A549 (cell line): ENCODE data around the gene UCKL1. TPM values are rescaled to one million over a fixed set of nuclear protein-coding genes. Genes with fewer than 3 reads are reported as not detected.

ENCODE experiments used
- ATAC-seq, 2 experiments: fragments of 200-7000 bp in 1 of 2; fragments of >200 bp in 1 of 2; cut with Nextera tagmentation in 1 of 2; cut with Tn5 transposase in 1 of 2; 3 replicates each; pipeline versions ENCODE4 v1.8.0 to v1.9.1; 2018 to 2020; ENCODE audit warnings: mild to moderate bottlenecking in 1 of 2, moderate library complexity in 1 of 2
- CTCF ChIA-PET: fragments of 300-600 bp; sonication (Branson Sonifier 250); formaldehyde crosslinking; extraction: SDS; loops from one replicate; lab custom pipeline; 2021; ENCODE audit warnings: antibody characterized with exemption, inconsistent platforms; lab: Yijun Ruan, JAX
- POLR2A ChIA-PET: fragments of 350-600 bp; formaldehyde crosslinking; extraction: SDS; loops from one replicate; lab custom pipeline; 2021; ENCODE audit warnings: antibody characterized with exemption, inconsistent platforms; lab: Yijun Ruan, JAX
- DNase-seq, 2 experiments: peaks; one replicate each; pipeline versions ENCODE4 v3.0.0 to v3.0.0-alpha.2; 2011 to 2016; ENCODE audit warnings: low read depth in 1 of 2, low spot score in 1 of 2
- FAIRE-seq: peaks from 2 replicates; lab custom pipeline; 2011; peaks lifted over from hg19 to GRCh38; lab: Jason Lieb, UNC
- H3K27ac ChIP-seq, 2 experiments: fragments of >200 bp; sonication (Bioruptor Twin); formaldehyde crosslinking; 3 replicates each; pipeline ENCODE4 v1.5.1; 2016 to 2017
- H3K4me1 ChIP-seq: fragments of >200 bp; sonication (Bioruptor Twin); formaldehyde crosslinking; 3 replicates; pipeline ENCODE4 v1.6.1; 2016
- H3K4me2 ChIP-seq: fragments of >200 bp; sonication (Bioruptor Twin); formaldehyde crosslinking; 3 replicates; pipeline ENCODE4 v1.6.1; 2016
- H3K4me3 ChIP-seq: fragments of >200 bp; sonication (Bioruptor Twin); formaldehyde crosslinking; 3 replicates; pipeline ENCODE4 v1.5.1; 2016
- H3K9me3 ChIP-seq: fragments of >200 bp; sonication (Bioruptor Twin); formaldehyde crosslinking; 3 replicates; pipeline ENCODE4 v1.6.1; 2016
- BCL3 ChIP-seq: fragments of >200 bp; sonication (Bioruptor Twin); formaldehyde crosslinking; IDR thresholded peaks from 3 replicates; pipeline ENCODE4 v1.6.1; 2016
- CHD2 ChIP-seq: fragments of 150-350 bp; IDR thresholded peaks from 2 replicates; pipeline ENCODE4 v1.6.1; 2014; ENCODE audit warnings: low read length; ENCODE audit not compliant: partially characterized antibody
- EHF ChIP-seq: fragments of 250-450 bp; sonication (Bioruptor Pico); IDR thresholded peaks from 2 replicates; pipeline ENCODE4 v1.5.0; 2020; ENCODE audit warnings: mild to moderate bottlenecking
- FOSB ChIP-seq: fragments of 250-450 bp; sonication (Bioruptor Pico); IDR thresholded peaks from 2 replicates; pipeline ENCODE4 v1.5.0; 2020; ENCODE audit warnings: mild to moderate bottlenecking, moderate library complexity
- HEYL ChIP-seq: fragments of 250-450 bp; sonication (Bioruptor Pico); IDR thresholded peaks from 2 replicates; pipeline ENCODE4 v1.8.0; 2021; ENCODE audit warnings: mild to moderate bottlenecking, moderate library complexity
- HOXB13 ChIP-seq: fragments of 250-450 bp; sonication (Bioruptor Pico); IDR thresholded peaks from 2 replicates; pipeline ENCODE4 v1.5.0; 2020; ENCODE audit warnings: low read depth, mild to moderate bottlenecking, moderate library complexity
- NR3C1 ChIP-seq: fragments of >200 bp; sonication (Bioruptor Twin); formaldehyde crosslinking; IDR thresholded peaks from 3 replicates; pipeline ENCODE4 v1.6.1; 2017
- POLR2AphosphoS2 ChIP-seq: conservative IDR thresholded peaks from 2 replicates; pipeline ENCODE4 v1.6.1; 2012; ENCODE audit warnings: low read length, improper control_type of control experiment, inconsistent platforms
- RAD21 ChIP-seq, 2 experiments: fragments of >200 bp in 1 of 2; sonication (Bioruptor Twin) in 1 of 2; formaldehyde crosslinking in 1 of 2; IDR thresholded peaks in 1 of 2; conservative IDR thresholded peaks in 1 of 2; 2 replicates in 1 of 2; 3 replicates in 1 of 2; pipeline ENCODE4 v1.6.1; 2012 to 2018; ENCODE audit warnings: inconsistent platforms in 1 of 2
- RCOR1 ChIP-seq: fragments of 150-350 bp; IDR thresholded peaks from 2 replicates; pipeline ENCODE4 v1.6.1; 2014; ENCODE audit warnings: antibody characterized with exemption, low read length, low read depth
- RNF2 ChIP-seq: fragments of 200-600 bp; sonication (generic); IDR thresholded peaks from 2 replicates; pipeline ENCODE4 v1.6.1; 2016; ENCODE audit warnings: low read depth, mild to moderate bottlenecking, antibody characterized with exemption, moderate library complexity, borderline replicate concordance
- SMC3 ChIP-seq: fragments of >200 bp; sonication (Bioruptor Twin); formaldehyde crosslinking; IDR thresholded peaks from 3 replicates; pipeline ENCODE4 v1.6.1; 2018; ENCODE audit warnings: inconsistent platforms
- TFCP2L1 ChIP-seq: fragments of 250-450 bp; sonication (Bioruptor Pico); IDR thresholded peaks from 2 replicates; pipeline ENCODE4 v1.5.0; 2021; ENCODE audit warnings: mild to moderate bottlenecking
- USF2 ChIP-seq: fragments of 450-650 bp; IDR thresholded peaks from 2 replicates; pipeline ENCODE4 v1.6.1; 2014; ENCODE audit warnings: antibody characterized with exemption
- WGBS: methylation state at CpG from one replicate; pipeline ENCODE4 v1.1.6; 2017; ENCODE audit errors: missing lambda C conversion rate; 5-methylcytosine and 5-hydroxymethylcytosine counted together
- polyA plus RNA-seq, 4 experiments: library from polyadenylated mRNA; depleted of rRNA in 3 of 4; stranded (reverse); fragments of >200 nt; fragmentation: RNase III in 1 of 4; extraction: RNeasy Plus Mini Kit Qiagen cat#74134 plus additional on column Dnase treatment in 1 of 4; gene quantifications; 2 replicates in 3 of 4; 3 replicates in 1 of 4; pipeline ENCODE4 v1.2.3, GENCODE V29; 2011 to 2017
- TF ChIP-seq, protein P1 (sequence below): fragments of 150-350 bp; IDR thresholded peaks from 2 replicates; pipeline ENCODE4 v1.6.1; 2014; ENCODE audit warnings: low read depth, mild to moderate bottlenecking, low read length

The UCKL1 gene
- polyA plus RNA-seq, 2 of the 4 experiments (the other 2 are of a cell fraction) = 19.1 to 30.4 TPM

DNA sequence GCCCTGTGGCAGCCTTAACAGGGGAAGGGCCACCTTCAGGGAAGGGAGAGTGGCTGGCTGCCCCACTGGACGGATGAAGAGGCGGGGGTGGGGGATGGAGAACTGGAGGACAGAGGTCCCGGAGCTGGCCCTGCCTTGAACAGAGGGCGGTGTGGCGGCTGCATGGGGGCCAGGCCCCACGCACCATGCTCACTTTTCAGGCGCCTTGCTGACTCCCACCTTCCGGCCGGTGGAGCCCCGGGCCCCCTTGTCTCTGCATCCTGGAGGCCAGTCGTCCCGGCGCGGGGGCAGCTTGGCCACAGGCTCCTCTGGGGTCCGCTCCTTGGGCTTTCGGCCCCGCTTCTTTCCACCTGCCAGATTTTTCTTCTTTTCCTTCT is 3.5 kb upstream of the UCKL1 start (continued):
- TF ChIP-seq POLR2AphosphoS2 (no peak), FOSB (CRISPR knock-in tag) (no peak), HEYL (CRISPR knock-in tag) (no peak), RCOR1 (no peak), NR3C1 (no peak)

GRCh38 chr20:63958964-63959698 is 2.9 kb upstream of the UCKL1 start:
- no peak for ATAC-seq
- CTCF ChIA-PET = interaction anchor here (0.6 to 2.3 kb wide), 3 partner anchors 15 to 421 kb away, joined by 3 to 11 read pairs (median 6); no protein-coding TSS in a partner anchor
- TF ChIP-seq USF2 (no peak), POLR2AphosphoS2 (no peak), SMC3 (no peak), EHF (no peak)

GRCh38 chr20:63958471-63958870 is 2.3 kb upstream of the UCKL1 start:
- TF ChIP-seq RNF2 = no peak
- TF ChIP-seq TFCP2L1 (CRISPR knock-in tag) = no peak
- no peak for TF ChIP-seq RAD21 (conservative IDR thresholded peaks at IDR 0.05 in 1 of 2, IDR thresholded peaks at IDR 0.05 in 1 of 2)
- no peak for TF ChIP-seq CHD2
- no peak for TF ChIP-seq HOXB13 (CRISPR knock-in tag)
- TF ChIP-seq BCL3 = no peak
- TF ChIP-seq, protein P1, sequence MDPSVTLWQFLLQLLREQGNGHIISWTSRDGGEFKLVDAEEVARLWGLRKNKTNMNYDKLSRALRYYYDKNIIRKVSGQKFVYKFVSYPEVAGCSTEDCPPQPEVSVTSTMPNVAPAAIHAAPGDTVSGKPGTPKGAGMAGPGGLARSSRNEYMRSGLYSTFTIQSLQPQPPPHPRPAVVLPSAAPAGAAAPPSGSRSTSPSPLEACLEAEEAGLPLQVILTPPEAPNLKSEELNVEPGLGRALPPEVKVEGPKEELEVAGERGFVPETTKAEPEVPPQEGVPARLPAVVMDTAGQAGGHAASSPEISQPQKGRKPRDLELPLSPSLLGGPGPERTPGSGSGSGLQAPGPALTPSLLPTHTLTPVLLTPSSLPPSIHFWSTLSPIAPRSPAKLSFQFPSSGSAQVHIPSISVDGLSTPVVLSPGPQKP = no peak
- no peak for DNase-seq
- Histone ChIP-seq H3K4me3 (no peak overlapping the region), H3K9me3 (no peaks in the 10 kb centered on the region), H3K4me2 (no peak overlapping the region), H3K4me1 (peaks cover 25% of the 10 kb centered on the region), H3K27ac (no peak overlapping the region)
- no peak for FAIRE-seq
- WGBS = 80% methylated on average over 3 of the region's 4 CpGs
- CTCF ChIA-PET = interaction anchor here (0.6 to 2.3 kb wide), 3 partner anchors 15 to 420 kb away, joined by 3 to 11 read pairs (median 6); no protein-coding TSS in a partner anchor
- POLR2A ChIA-PET = no interaction called here
- no peak for ATAC-seq

More at GRCh38 chr20:63958964-63959698, 2.9 kb upstream of the UCKL1 start:
- no peak overlapping the region for H3K27ac ChIP-seq
- DNase-seq (no peak), FAIRE-seq (no peak)
- no peak overlapping the region for H3K4me2 ChIP-seq
- 89% methylated on average over 10 of the region's 10 CpGs for WGBS
- POLR2A ChIA-PET = no interaction called here
- H3K9me3 ChIP-seq = no peaks in the 10 kb centered on the region
- H3K4me3 ChIP-seq = no peak overlapping the region
- peaks cover 19% of the 10 kb centered on the region for H3K4me1 ChIP-seq
